Measurements from ENCODE around the gene PPP1R9A.

- TF ChIP-seq ISL1 (CRISPR knock-in tag; IDR thresholded peaks at IDR 0.05) (no peak), ZFP3 (CRISPR knock-in tag; IDR thresholded peaks at IDR 0.05) (no peak), ARNTL (CRISPR knock-in tag; IDR thresholded peaks at IDR 0.05; ENCODE audit: borderline replicate concordance, low read depth) (no peak), OSR1 (CRISPR knock-in tag; IDR thresholded peaks at IDR 0.05) (no peak), TSHZ2 (CRISPR knock-in tag; IDR thresholded peaks at IDR 0.05) (no peak)
These were observed 423.0 kb downstream of the PPP1R9A start for GRCh38 chr7:95330204-95330960.

Data from SK-N-SH treated with all-trans-retinoic acid at 6 μM for 48 hours (cell line).